ENCODE data around the gene KLK8.
A peak's percentile ranks its signal among the peaks of the same experiment; 100 is the strongest.
"Not testable (repeated sequence)": the region's sequence is repeated elsewhere in the genome, so short reads cannot be mapped to it uniquely, and the experiment has no call there.

The KLK8 gene

GRCh38 chr19:51016798-51017683 is 15.6 kb upstream of the KLK8 start:
- peak; percentile 38 to 42 for DNase-seq

DNA sequence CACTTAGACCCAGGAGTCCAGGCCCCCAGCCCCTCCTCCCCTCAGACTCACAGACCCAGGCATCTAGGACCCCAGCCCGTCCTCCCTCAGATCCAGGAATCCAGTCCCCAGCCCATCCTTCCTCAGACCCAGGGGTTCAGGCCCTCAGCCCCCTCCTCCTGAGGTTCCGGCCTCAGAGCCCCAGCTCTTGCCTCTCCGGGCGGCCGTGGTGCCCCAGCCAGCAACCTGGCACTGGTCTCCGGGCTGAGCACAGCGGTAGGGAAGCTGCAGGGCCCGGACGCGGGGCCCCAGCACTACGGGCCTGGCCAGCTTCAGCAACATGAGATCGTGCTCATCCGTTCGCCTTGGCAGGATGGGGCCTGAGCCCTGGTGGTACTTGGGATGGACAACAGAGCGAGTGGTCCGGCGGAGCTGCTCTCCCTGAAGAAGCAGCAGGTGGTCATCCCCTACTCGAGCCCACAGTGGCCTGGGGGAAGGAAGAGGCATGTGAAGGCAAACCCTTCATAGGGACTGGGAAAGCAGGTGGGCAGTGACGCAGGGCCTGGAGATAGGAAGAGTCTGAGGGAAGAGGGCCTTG is 14.4 kb upstream of the KLK8 start:
- no peak for DNase-seq

DNA sequence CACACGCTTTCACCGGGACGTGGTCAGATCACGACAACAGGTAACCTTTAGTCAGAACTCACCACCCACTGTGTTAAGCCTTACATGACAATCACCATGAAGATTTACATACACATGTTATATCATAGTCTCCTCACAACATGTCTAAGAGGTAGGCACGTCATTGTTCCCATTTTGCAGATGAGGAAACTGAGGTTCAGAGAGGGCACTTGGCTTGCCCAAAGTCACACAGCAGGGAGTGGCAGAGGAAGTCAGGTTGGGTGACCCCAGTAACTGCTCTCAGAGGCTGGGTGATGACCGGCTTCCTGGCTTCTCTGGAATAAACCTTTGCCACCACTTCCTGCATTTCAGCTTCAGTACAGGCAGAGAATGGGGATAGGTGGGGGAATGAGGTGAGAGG is 12.8 kb upstream of the KLK8 start:
- no peak for DNase-seq

- no peak for DNase-seq
Observed at GRCh38 chr19:51012661-51013190, 11.3 kb upstream of the KLK8 start.

DNA sequence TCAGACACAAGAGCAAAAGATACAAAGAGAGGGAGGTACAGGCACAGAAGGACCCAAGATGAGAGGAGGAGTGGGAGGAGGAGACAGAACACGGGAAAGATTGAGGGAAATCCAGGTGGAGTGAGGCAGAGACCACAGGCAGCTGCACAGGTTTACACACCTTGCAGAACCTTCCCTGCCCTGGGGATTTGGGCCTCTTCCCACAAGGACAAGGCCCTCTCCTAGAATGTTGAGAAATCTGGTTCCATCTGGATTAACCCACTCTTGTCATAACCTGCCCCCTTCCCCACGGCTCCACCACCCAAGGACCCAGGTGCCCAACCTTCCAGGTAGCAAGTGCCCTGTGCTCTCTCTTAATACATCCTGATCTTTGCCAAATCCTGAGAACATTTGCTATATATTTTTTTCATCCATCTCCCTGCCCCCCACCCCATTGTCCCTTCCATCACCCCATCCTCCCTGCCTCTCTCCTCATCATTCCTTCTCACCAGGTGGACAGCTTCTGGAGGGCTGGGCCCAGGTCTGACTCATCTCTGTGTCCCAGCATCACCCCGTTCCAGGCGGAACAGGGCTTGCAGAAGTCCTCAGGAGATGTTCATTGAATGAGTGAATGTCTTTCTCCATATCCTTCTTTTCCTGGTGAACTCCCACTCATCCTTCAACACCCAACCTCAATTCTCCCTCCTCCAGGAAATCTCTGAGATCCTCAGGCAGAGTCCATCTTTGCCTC is 8.8 kb upstream of the KLK8 start:
- no peak for DNase-seq

- no peak for DNase-seq
Observed at GRCh38 chr19:51009061-51009891, 7.9 kb upstream of the KLK8 start.

DNA sequence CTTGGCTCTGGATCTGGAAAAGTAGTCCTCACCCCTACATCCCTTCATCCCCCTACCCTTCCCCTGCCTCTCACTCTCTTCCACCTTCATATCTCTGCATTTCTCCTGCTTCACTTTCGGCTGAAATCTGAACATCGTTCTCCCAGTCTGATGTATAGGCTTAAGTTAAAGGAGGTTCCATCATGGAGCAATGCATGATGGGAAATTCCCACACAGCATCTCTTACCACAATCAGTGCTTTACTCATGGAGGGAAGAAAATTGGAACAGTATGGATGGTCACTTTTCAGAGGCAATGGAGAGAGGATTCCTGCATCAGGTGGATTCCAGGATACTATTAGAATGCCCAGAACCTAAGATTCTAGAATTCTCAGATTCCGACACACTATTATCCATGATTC is 6.1 kb upstream of the KLK8 start:
- no peak for DNase-seq

- no peak for DNase-seq
Observed at GRCh38 chr19:51006406-51006805, 5.0 kb upstream of the KLK8 start.

DNA sequence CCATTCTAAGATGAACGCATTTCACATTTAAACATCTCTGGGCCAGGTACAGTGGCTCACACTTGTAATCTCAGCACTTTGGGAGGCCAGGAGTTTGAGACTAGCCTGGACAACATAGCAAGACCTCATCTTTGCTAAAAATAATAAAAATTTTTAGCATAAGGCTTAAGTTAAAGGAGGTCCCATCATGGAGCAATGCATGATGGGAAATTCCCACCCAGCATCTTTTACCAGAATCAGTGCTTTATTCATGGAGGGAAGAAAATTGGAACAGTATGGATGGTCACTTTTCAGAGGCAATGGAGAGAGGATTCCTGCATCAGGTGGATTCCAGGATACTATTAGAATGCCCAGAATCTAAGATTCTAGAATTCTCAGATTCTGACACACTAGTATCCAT is 3.8 kb upstream of the KLK8 start:
- no peak for DNase-seq

GRCh38 chr19:51003316-51003715 is 1.9 kb upstream of the KLK8 start:
- no peak for DNase-seq

DNA sequence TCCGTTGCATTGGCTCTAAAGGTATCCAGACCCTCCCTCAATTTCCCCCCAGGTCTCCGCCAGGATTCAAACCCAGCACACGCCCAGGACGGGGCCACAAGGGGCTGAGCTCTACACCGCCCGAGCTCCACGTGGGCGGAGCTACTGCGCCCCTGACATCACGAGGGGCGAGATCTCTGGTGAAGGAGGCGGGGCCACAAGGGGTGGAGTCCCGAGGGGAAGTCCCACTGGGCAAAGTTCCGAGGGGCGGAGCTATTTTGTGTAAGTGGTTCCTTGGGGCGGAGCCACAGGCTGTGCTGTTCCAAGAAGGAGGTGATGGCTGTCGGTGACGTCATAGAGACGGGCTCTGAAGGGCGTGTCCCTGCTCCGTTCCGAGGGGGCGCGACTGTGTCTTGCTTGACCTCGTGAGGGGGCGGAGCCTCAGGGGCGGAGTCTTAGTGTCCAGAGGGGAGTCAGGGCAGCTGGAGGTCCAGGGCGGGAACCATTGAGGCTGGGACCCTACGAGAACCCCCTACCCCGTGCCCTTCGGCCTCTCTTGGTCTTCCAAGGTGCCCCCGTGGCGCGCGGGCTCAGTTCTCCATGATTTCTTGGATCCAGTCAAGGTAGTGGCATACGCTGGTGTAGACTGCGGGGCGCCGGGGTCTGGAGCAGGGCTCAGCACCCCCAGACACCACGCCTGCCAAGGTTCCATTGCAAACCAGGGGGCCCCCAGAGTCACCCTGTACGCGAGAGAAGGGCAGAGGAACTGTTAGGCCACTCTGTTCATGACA is 1.3 kb upstream of the KLK8 start:
- peak in 1 of 2 donors; percentile 23 for DNase-seq

GRCh38 chr19:51002089-51002532 is 707 bp upstream of the KLK8 start:
- no peak for DNase-seq

DNA sequence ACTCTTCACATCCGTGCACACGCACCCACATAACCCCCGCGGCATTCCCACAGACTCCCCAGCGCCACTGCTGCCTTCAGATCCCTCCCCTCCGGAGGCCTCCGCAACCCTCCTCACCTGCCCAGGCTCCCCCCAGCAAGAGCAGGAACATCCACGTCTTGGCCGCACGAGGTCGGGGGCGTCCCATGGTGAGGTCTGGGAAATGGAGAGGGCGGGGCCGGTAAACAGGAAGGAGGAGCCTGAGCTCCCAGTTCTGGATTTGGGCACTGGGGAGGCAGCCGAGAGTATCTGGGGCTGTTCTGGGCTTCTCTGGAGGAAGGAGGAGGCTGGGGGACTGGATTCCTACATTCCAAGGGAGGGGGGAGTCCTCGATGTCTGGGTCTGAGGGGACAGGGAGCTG is 423 bp downstream of the KLK8 start:
- DNase-seq = no peak

DNA sequence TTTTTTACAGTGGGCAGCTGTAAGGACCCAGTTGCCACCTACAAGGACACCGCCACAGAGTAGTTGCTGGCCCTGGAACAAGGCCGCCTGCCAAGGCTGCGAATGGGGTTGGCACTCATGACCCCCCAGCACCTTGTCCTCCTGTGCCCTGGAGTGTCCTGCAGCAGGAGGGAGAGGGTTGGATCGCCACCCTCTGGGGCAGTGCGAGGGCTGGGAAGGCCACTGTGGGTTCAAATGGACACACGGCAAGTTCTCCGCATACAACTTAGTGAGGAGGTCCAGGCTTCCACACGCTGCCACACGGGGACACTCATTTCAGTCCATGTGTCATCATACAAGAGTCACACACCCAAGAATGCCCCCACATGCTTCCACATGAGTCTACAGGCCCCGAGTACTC is 978 bp downstream of the KLK8 start:
- no peak for DNase-seq

- DNase-seq = no peak
Observed at GRCh38 chr19:50998686-50999085, 2.7 kb downstream of the KLK8 start.

DNA sequence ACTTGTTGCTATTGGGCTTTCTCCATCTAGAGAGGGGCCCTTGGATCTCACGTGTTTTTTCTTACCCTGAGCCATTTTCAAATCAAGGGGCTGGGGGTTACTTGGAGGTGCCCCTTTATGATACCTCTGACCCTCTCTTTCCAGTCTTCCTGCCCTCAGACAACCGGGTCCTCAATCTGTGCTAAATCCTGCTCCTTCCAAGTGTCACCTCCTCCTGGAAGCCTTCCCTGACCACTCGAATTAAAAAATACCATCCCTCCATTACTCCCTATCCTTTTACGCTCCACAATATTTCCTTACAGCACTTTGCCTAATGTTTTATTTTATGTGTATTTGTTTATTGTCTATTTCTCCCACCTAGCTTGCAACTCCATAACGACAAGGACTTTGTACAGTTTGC is 3.3 kb downstream of the KLK8 start:
- no peak for DNase-seq

DNA sequence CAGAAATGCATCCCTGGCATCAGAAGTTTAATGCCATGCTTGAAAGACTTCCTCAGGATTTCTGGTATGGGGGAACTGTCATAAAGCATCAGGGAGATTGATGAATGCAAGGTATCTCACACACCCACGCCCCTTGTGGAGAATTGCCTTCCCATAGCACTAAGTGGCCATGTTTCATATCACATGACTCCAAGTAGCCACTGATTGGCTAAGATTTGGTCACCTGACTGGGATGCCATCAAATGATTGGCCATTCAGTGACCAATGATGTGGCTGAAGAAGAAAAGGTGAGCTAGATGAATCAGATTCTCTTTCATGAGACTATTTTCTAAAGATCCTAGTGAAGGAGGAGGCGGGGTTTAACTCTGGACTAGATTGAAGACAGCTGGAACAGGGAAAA is 7.3 kb downstream of the KLK8 start:
- DNase-seq = no peak

GRCh38 chr19:50992666-50993035 is 8.8 kb downstream of the KLK8 start:
- DNase-seq = no peak

DNA sequence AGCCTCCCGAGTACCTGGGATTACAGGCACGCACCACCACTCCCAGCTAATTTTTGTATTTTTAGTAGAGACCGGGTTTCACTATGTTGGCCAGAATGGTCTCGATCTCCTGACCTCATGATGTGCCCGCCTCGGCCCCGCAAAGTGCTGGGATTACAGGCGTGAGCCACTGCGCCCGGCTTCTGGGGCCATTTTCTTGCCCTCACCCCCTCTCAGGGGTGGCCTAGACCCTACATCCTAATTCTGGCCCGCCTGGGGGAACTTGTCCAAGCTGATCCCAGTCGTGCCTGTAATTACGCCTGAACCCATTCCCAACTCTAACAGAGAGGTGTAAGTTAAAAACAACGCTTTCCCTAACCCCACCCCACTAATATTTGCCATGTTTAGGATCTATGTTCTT is 17.0 kb downstream of the KLK8 start:
- not testable (repeated sequence) for DNase-seq

- no peak for DNase-seq
Observed at GRCh38 chr19:50983625-50984292, 17.6 kb downstream of the KLK8 start, which contains the start of gene KLK7. Gene KLK7 (minus strand): TSS chr19:50983917. CDS start chr19:50982399, 1,518 bp downstream.

DNA sequence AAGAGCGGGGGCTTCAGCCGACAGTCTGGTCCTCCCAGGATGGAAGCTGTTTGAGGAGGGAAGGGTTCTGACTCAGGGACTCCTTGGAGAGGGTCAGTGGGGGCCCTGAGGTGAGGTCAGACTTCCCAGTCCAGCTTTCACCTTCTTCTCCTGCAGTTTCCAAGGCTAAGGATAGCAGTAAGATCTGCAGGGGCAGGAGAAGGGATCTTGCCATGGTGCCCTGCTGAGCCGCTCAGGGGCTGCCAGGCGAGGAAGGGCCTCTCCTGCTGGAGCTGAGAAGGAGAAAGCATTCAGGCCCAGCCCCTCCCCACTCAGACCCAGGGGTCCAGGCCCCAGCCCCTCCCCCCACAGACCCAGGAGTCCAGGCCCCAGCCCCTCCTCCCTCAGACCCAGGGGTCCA is 19.2 kb downstream of the KLK8 start:
- DNase-seq = no peak

Measured in CD4-positive, alpha-beta T cell treated with Interleukin-4 for 1 hour (primary cell).